Lung (tissue), 12 donors: ENCODE measurements around the gene NHSL1. TPM values are rescaled to one million over a fixed set of nuclear protein-coding genes. Genes with fewer than 3 reads are reported as not detected.
A peak's percentile ranks its signal among the peaks of the same experiment; 100 is the strongest.

Experiments used
- ATAC-seq: fragments of 200-7000 bp; cut with Tn5 transposase; one replicate; pipeline ENCODE4 v1.9.1; 2020; ENCODE audit warnings: moderate number of reproducible peaks; ENCODE audit not compliant: insufficient read depth, low FRiP score
- DNase-seq, 3 donors: peaks; one replicate each; pipeline ENCODE4 v3.0.0-alpha.2; 2013 to 2017
- H3K27ac ChIP-seq, 2 donors: one replicate each; pipeline ENCODE4 v1.5.1; 2013; ENCODE audit warnings: mild to moderate bottlenecking in 2 of 2, moderate library complexity in 2 of 2, control low read depth in 1 of 2, inconsistent platforms in 1 of 2, low read depth in 1 of 2, low read length in 1 of 2
- H3K27me3 ChIP-seq, 3 donors: one replicate each; pipeline ENCODE4 v1.5.1; 2013; ENCODE audit warnings: low read length in 2 of 3; ENCODE audit not compliant: control insufficient read depth in 3 of 3, insufficient read depth in 3 of 3
- H3K36me3 ChIP-seq, 4 donors: one replicate each; pipeline ENCODE4 v1.5.1; 2013; ENCODE audit warnings: low read length in 4 of 4, mild to moderate bottlenecking in 1 of 4, moderate library complexity in 1 of 4; ENCODE audit not compliant: control insufficient read depth in 4 of 4, insufficient read depth in 4 of 4
- H3K4me1 ChIP-seq, 5 donors: one replicate each; pipeline ENCODE4 v1.5.1; 2013; ENCODE audit warnings: low read length in 5 of 5, mild to moderate bottlenecking in 2 of 5, moderate library complexity in 1 of 5; ENCODE audit not compliant: control insufficient read depth in 5 of 5, insufficient read depth in 5 of 5
- H3K4me3 ChIP-seq: one replicate; pipeline ENCODE4 v1.5.1; 2013; ENCODE audit warnings: mild to moderate bottlenecking, control low read depth, moderate library complexity
- H3K9ac ChIP-seq, 2 donors: one replicate each; pipeline ENCODE4 v1.5.1; 2013; ENCODE audit warnings: low read length in 2 of 2, control low read depth in 1 of 2; ENCODE audit not compliant: insufficient read depth in 1 of 2
- H3K9me3 ChIP-seq, 4 donors: one replicate each; pipeline ENCODE4 v1.5.1; 2013; ENCODE audit warnings: low read length in 3 of 4, mild to moderate bottlenecking in 1 of 4, moderate library complexity in 1 of 4; ENCODE audit not compliant: control insufficient read depth in 4 of 4, insufficient read depth in 3 of 4
- CTCF ChIP-seq: IDR thresholded peaks from 2 replicates; pipeline ENCODE4 v1.5.1; 2012; ENCODE audit warnings: mild to moderate bottlenecking; ENCODE audit errors: control extremely low read depth, extremely low read depth
- WGBS, 2 donors: extraction: QIAGEN DNeasy Blood & Tissue Kit; methylation state at CpG; one replicate each; pipeline ENCODE4 v1.1.7; 2013; 5-methylcytosine and 5-hydroxymethylcytosine counted together
- polyA plus RNA-seq, 2 donors: library from polyadenylated mRNA; stranded (reverse); fragments of 200-250 nt; gene quantifications; one replicate each; pipeline ENCODE4 v1.2.1, GENCODE V29; 2013
- total RNA-seq, 2 donors: library from RNA; depleted of rRNA in 1 of 2; stranded (reverse); fragments of >200 nt in 1 of 2; gene quantifications; one replicate each; pipeline ENCODE4 v1.2.1, GENCODE V29; 2014 to 2021
- donor health status: control.
- donor health status: control.
- donor health status: Bipolar disorder and iron deficiency.
- donor health status: healthy.
- donor health status: DM: yes; HTN: yes; CAD: no.

The NHSL1 gene
- total and polyA plus RNA-seq, 4 donors = 5.2 to 53.7 (median 30.4) TPM

- no peak for TF ChIP-seq CTCF
- Histone ChIP-seq H3K36me3 (no peaks in the 10 kb centered on the region), H3K4me1 (peaks cover 1 to 44% (median 34%) of the 10 kb centered on the region in 5 donors), H3K27ac (peak overlapping the region in 1 of 2 donors; percentile 84), H3K9ac (no peak overlapping the region), H3K27me3 (no peaks in the 10 kb centered on the region), H3K9me3 (no peaks in the 10 kb centered on the region), H3K4me3 (no peak overlapping the region)
- DNase-seq = no peak
- WGBS, 2 donors = 76 to 79% methylated on average over 6 of the region's 6 CpGs
- ATAC-seq = no peak
These were observed 36.6 kb upstream of the NHSL1 start for GRCh38 chr6:138535728-138536455.

GRCh38 chr6:138533667-138534066, 34.4 kb upstream of the NHSL1 start:
- H3K9ac ChIP-seq = no peak overlapping the region
- no peak for ATAC-seq
- H3K27me3 ChIP-seq = no peaks in the 10 kb centered on the region
- 63 to 79% methylated on average over 2 of the region's 2 CpGs for WGBS, 2 donors
- no peaks in the 10 kb centered on the region for H3K9me3 ChIP-seq
- no peak overlapping the region for H3K27ac ChIP-seq
- H3K4me3 ChIP-seq = no peak overlapping the region
- H3K4me1 ChIP-seq = peaks cover 0 to 27% (median 22%) of the 10 kb centered on the region in 5 donors
- peak; percentile 43 to 83 (median 55) for DNase-seq
- no peak for TF ChIP-seq CTCF
- no peaks in the 10 kb centered on the region for H3K36me3 ChIP-seq

- no peak for TF ChIP-seq CTCF
- Histone ChIP-seq H3K36me3 (peaks cover 0 to 1% (median 0%) of the 10 kb centered on the region in 4 donors), H3K27ac (no peak overlapping the region), H3K4me1 (peaks cover 0 to 25% (median 17%) of the 10 kb centered on the region in 5 donors), H3K9me3 (no peaks in the 10 kb centered on the region), H3K27me3 (no peaks in the 10 kb centered on the region), H3K4me3 (no peak overlapping the region), H3K9ac (no peak overlapping the region)
- ATAC-seq (no peak), DNase-seq (no peak)
- WGBS, 2 donors = 96 to 97% methylated on average over 2 of the region's 2 CpGs
These were observed 32.1 kb upstream of the NHSL1 start for GRCh38 chr6:138531387-138531786.

- peak overlapping the region in 1 of 2 donors; percentile 30 for H3K27ac ChIP-seq
- DNase-seq (no peak), ATAC-seq (no peak)
- WGBS, 2 donors = 90 to 96% methylated on average over 3 of the region's 3 CpGs
- peaks cover 0 to 1% (median 0%) of the 10 kb centered on the region in 4 donors for H3K36me3 ChIP-seq
- H3K4me3 ChIP-seq = no peak overlapping the region
- H3K4me1 ChIP-seq = peaks cover 0 to 17% (median 14%) of the 10 kb centered on the region in 5 donors
- H3K27me3 ChIP-seq = no peaks in the 10 kb centered on the region
- no peak overlapping the region for H3K9ac ChIP-seq
- no peaks in the 10 kb centered on the region for H3K9me3 ChIP-seq
- TF ChIP-seq CTCF = no peak
These were observed 30.2 kb upstream of the NHSL1 start for GRCh38 chr6:138529478-138529877.
